MM.1S (cell line): ENCODE data around the gene KMT2D.

Experiments
- DNase-seq: peaks from one replicate; pipeline ENCODE4 v3.0.0-alpha.2; 2015
- H2AFZ ChIP-seq: fragments of 300-600 bp; sonication (generic); 2 replicates; pipeline ENCODE4 v1.6.0; 2016; ENCODE audit warnings: antibody characterized with exemption, low read length
- H3F3A ChIP-seq: fragments of 300-600 bp; sonication (generic); 2 replicates; pipeline ENCODE4 v1.6.1; 2016; ENCODE audit warnings: mild to moderate bottlenecking, antibody characterized with exemption, low read length, moderate library complexity, mixed read lengths; ENCODE audit not compliant: insufficient read depth
- H3K27ac ChIP-seq: fragments of 300-600 bp; sonication (generic); 2 replicates; pipeline ENCODE4 v1.5.1; 2016; ENCODE audit warnings: mild to moderate bottlenecking, low read length
- H3K27me3 ChIP-seq: fragments of 300-600 bp; sonication (generic); replicated peaks from 2 replicates; pipeline ENCODE4 v1.6.0; 2016; ENCODE audit warnings: low read length; ENCODE audit not compliant: insufficient read depth
- H3K36me3 ChIP-seq: fragments of 300-600 bp; sonication (generic); replicated peaks from 2 replicates; pipeline ENCODE4 v1.6.1; 2016; ENCODE audit warnings: mild to moderate bottlenecking, low read length, mixed read lengths; ENCODE audit not compliant: insufficient read depth
- H3K4me1 ChIP-seq: fragments of 300-600 bp; sonication (generic); 2 replicates; pipeline ENCODE4 v1.6.1; 2016; ENCODE audit warnings: low read length, mixed read lengths
- H3K4me2 ChIP-seq: fragments of 300-600 bp; sonication (generic); 2 replicates; pipeline ENCODE4 v1.6.0; 2016; ENCODE audit warnings: low read depth, low read length
- H3K4me3 ChIP-seq: fragments of 300-600 bp; sonication (generic); 2 replicates; pipeline ENCODE4 v1.5.1; 2016; ENCODE audit warnings: low read length, mixed read lengths
- H3K79me2 ChIP-seq: fragments of 300-600 bp; sonication (generic); 2 replicates; pipeline ENCODE4 v1.6.1; 2016; ENCODE audit warnings: mixed run types, low read length, mixed read lengths
- H3K9ac ChIP-seq: fragments of 300-600 bp; sonication (generic); 2 replicates; pipeline ENCODE4 v1.6.1; 2016; ENCODE audit warnings: low read length, mixed read lengths
- H3K9me2 ChIP-seq: fragments of 300-600 bp; sonication (generic); replicated peaks from 2 replicates; pipeline ENCODE4 v1.6.1; 2016; ENCODE audit warnings: mild to moderate bottlenecking, low read length, mixed read lengths; ENCODE audit not compliant: insufficient read depth
- H3K9me3 ChIP-seq: fragments of 300-600 bp; sonication (generic); replicated peaks from 2 replicates; pipeline ENCODE4 v1.6.1; 2016; ENCODE audit warnings: mild to moderate bottlenecking, low read length, mixed read lengths; ENCODE audit not compliant: insufficient read depth
- H4K20me1 ChIP-seq: fragments of 300-600 bp; sonication (generic); 2 replicates; pipeline ENCODE4 v1.6.1; 2016; ENCODE audit warnings: mild to moderate bottlenecking, low read length, moderate library complexity, mixed read lengths; ENCODE audit not compliant: insufficient read depth
- CTCF ChIP-seq: fragments of 300-600 bp; sonication (generic); IDR thresholded peaks from 2 replicates; pipeline ENCODE4 v1.5.1; 2016; ENCODE audit warnings: antibody characterized with exemption, low read length, mixed read lengths
- EZH2 ChIP-seq: fragments of 300-600 bp; sonication (generic); optimal IDR thresholded peaks from 2 replicates; pipeline ENCODE3; 2017; ENCODE audit warnings: low read depth, mild to moderate bottlenecking, antibody characterized with exemption, low read length, mixed read lengths
- EZH2phosphoT487 ChIP-seq: fragments of 300-600 bp; sonication (generic); IDR thresholded peaks from 2 replicates; pipeline ENCODE4 v1.6.1; 2018; ENCODE audit warnings: antibody characterized with exemption, low read length

The KMT2D gene

GRCh38 chr12:49028666-49029275 lies 31.8 kb downstream of the KMT2D start:
- Histone ChIP-seq H3K4me3 (no peak overlapping the region), H3K4me1 (no peaks in the 10 kb centered on the region), H4K20me1 (no peaks in the 10 kb centered on the region), H3K27ac (no peak overlapping the region), H3K9me3 (no peaks in the 10 kb centered on the region), H3K36me3 (no peaks in the 10 kb centered on the region; the same call in 1 of the 2 replicates), H3K79me2 (no peaks in the 10 kb centered on the region), H3K4me2 (no peak overlapping the region), H3K27me3 (no peaks in the 10 kb centered on the region), H2AFZ (no peak overlapping the region), H3K9me2 (no peaks in the 10 kb centered on the region), H3K9ac (no peak overlapping the region), H3F3A (no peaks in the 10 kb centered on the region)
- DNase-seq: no peak
- TF ChIP-seq CTCF: no peak
- TF ChIP-seq EZH2: no peak
- TF ChIP-seq EZH2phosphoT487: no peak

GRCh38 chr12:49027846-49028555 lies 32.6 kb downstream of the KMT2D start:
- H2AFZ ChIP-seq: no peak overlapping the region
- no peaks in the 10 kb centered on the region for H3K9me2 ChIP-seq
- no peaks in the 10 kb centered on the region for H4K20me1 ChIP-seq
- no peak overlapping the region for H3K9ac ChIP-seq
- H3K79me2 ChIP-seq: no peaks in the 10 kb centered on the region
- H3K4me3 ChIP-seq: no peak overlapping the region
- H3K36me3 ChIP-seq: no peaks in the 10 kb centered on the region; the same call in 1 of the 2 replicates
- no peaks in the 10 kb centered on the region for H3K27me3 ChIP-seq
- no peaks in the 10 kb centered on the region for H3F3A ChIP-seq
- no peak overlapping the region for H3K4me2 ChIP-seq
- TF ChIP-seq CTCF: no peak
- no peak overlapping the region for H3K27ac ChIP-seq
- no peaks in the 10 kb centered on the region for H3K4me1 ChIP-seq
- DNase-seq: no peak
- no peaks in the 10 kb centered on the region for H3K9me3 ChIP-seq

GRCh38 chr12:49026678-49027480 lies 33.7 kb downstream of the KMT2D start:
- no peak for TF ChIP-seq CTCF
- TF ChIP-seq EZH2: no peak
- TF ChIP-seq EZH2phosphoT487: no peak
- Histone ChIP-seq H2AFZ (no peak overlapping the region), H3K9me3 (no peaks in the 10 kb centered on the region), H3K27me3 (no peaks in the 10 kb centered on the region), H3K4me3 (no peak overlapping the region), H3K79me2 (no peaks in the 10 kb centered on the region), H3K36me3 (no peaks in the 10 kb centered on the region; the same call in 1 of the 2 replicates), H3K4me2 (no peak overlapping the region), H3K27ac (no peak overlapping the region), H4K20me1 (no peaks in the 10 kb centered on the region), H3K9ac (no peak overlapping the region), H3F3A (no peaks in the 10 kb centered on the region), H3K4me1 (no peaks in the 10 kb centered on the region), H3K9me2 (no peaks in the 10 kb centered on the region)
- DNase-seq: no peak
